ENCODE measurements around the gene PITHD1. TPM values are rescaled to one million over a fixed set of nuclear protein-coding genes. Genes with fewer than 3 reads are reported as not detected.

PITHD1 gene
- total and polyA plus RNA-seq, 2 of the 8 experiments (the other 6 are each of a cell fraction or from before 2014, with no cell fraction given) = 67.4 to 68.8 TPM

DNA sequence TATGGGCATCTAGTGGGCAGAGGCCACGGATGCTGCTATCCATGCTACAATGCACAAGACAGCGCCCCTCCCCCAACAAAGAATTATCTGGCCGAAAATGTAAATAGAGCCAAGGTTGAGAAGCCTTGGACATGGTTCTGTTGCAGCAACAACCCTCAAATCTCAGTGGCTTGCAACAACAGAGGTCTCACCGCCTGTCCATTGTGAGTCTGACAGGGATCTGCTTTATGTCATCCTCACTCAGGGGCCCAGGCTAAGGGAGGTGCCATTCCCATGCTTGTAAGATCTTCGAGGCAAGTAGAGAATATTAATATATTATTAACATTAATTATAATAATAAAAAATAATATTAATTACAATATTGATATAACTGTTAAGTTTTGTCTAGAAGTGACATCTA is 9.5 kb upstream of the PITHD1 start:
- CTCF ChIA-PET (ENCODE audit: partially characterized antibody) = interaction anchor here (0.9 to 1.6 kb wide), 3 partner anchors 11 to 30 kb away, joined by 3 to 4 read pairs (median 3); no protein-coding TSS in a partner anchor

More for the DNA sequence above, 9.5 kb upstream of the PITHD1 start:
- FAIRE-seq (no peak), DNase-seq (ENCODE audit: low read depth in 1 of 2, low spot score in 2 of 2) (no peak)
- Histone ChIP-seq H3K36me3 (ENCODE audit: control insufficient read depth in 2 of 4, insufficient read depth in 4 of 4, low read length in 3 of 4) (peaks cover 2 to 6% (median 4%) of the 10 kb centered on the region in 4 experiments; a peak in 4 of 8 replicates), H3K9ac (replicated peaks in 1 of 4; ENCODE audit: extremely low read depth in 1 of 4, low read depth in 3 of 4, low read length in 3 of 4) (no peak overlapping the region), H2BK120ac (replicated peaks; ENCODE audit: low read depth, low read length) (no peak overlapping the region), H3K18ac (ENCODE audit: extremely low read depth, low read length) (no peak overlapping the region), H2BK5ac (ENCODE audit: low read depth, low read length) (no peak overlapping the region), H2AFZ (ENCODE audit: low read length) (no peak overlapping the region), H2BK15ac (ENCODE audit: low read length) (no peak overlapping the region), H3K4me2 (ENCODE audit: insufficient read depth in 1 of 2, low read depth in 2 of 2, low read length in 2 of 2) (no peak overlapping the region), H3K9me3 (ENCODE audit: insufficient read depth in 2 of 2, low read depth in 1 of 2, low read length in 1 of 2) (no peaks in the 10 kb centered on the region), H3K23me2 (ENCODE audit: low read depth, low read length) (no peaks in the 10 kb centered on the region), H2BK12ac (ENCODE audit: low read depth, low read length) (no peak overlapping the region), H3K23ac (ENCODE audit: insufficient read length) (no peak overlapping the region), H3K4me1 (replicated peaks in 1 of 4; ENCODE audit: control insufficient read depth in 3 of 4, insufficient read depth in 4 of 4, low read length in 3 of 4) (no peaks in the 10 kb centered on the region), H4K20me1 (replicated peaks in 1 of 2; ENCODE audit: control insufficient read depth in 1 of 2, insufficient read depth in 2 of 2, low read length in 2 of 2) (peaks cover 0 to 1% of the 10 kb centered on the region in 2 experiments), H4K91ac (replicated peaks; ENCODE audit: insufficient read length, low read length) (no peak overlapping the region), H3K4me3 (ENCODE audit: extremely low read depth in 1 of 4, insufficient read depth in 2 of 4, low read depth in 3 of 4, low read length in 4 of 4) (no peak overlapping the region), H2AK5ac (ENCODE audit: low read depth, low read length) (no peak overlapping the region), H3K14ac (ENCODE audit: insufficient read length) (no peak overlapping the region), H2BK20ac (ENCODE audit: low read length) (no peak overlapping the region), H3K56ac (replicated peaks; ENCODE audit: insufficient read length, low read depth, low read length) (no peak overlapping the region), H3K79me1 (ENCODE audit: low read depth, low read length) (no peaks in the 10 kb centered on the region), H3K27me3 (replicated peaks in 1 of 4; ENCODE audit: control insufficient read depth in 3 of 4, extremely low read depth in 1 of 4, insufficient read depth in 3 of 4, low read length in 3 of 4) (no peaks in the 10 kb centered on the region), H3K4ac (replicated peaks; ENCODE audit: insufficient read length, low read depth, low read length) (no peak overlapping the region), H4K8ac (ENCODE audit: extremely low read depth, insufficient read depth, low read length) (no peak overlapping the region), H4K5ac (ENCODE audit: insufficient read length, low read depth, low read length) (no peak overlapping the region), H3K79me2 (ENCODE audit: control insufficient read depth in 1 of 2, insufficient read depth in 2 of 2, low read length in 2 of 2) (no peaks in the 10 kb centered on the region), H3K27ac (ENCODE audit: low read depth, low read length) (no peak overlapping the region)
- POLR2A ChIA-PET (ENCODE audit: partially characterized antibody) = interaction anchor here (0.8 to 1.0 kb wide), 2 partner anchors 25 to 44 kb away, joined by 3 read pairs; partner anchors contain the start of gene ELOA
- 88% methylated on average over 5 of the region's 5 CpGs; no CpG with 5 or more reads in 1 of the 2 experiments for WGBS, 2 experiments (ENCODE audit: extremely low coverage in 1 of 2, insufficient coverage in 1 of 2, insufficient read length in 1 of 2, insufficient replicate concordance in 2 of 2, low coverage in 1 of 2, low lambda C conversion rate in 2 of 2, missing lambda C conversion rate in 1 of 2)
- TF ChIP-seq CBX8 (IDR thresholded peaks at IDR 0.05; ENCODE audit: borderline replicate concordance, low read depth, low read length) (no peak), HDAC2 (IDR thresholded peaks at IDR 0.05; ENCODE audit: borderline replicate concordance in 1 of 2, low read depth in 2 of 2, low read length in 2 of 2) (no peak), GABPA (IDR thresholded peaks at IDR 0.05; ENCODE audit: borderline replicate concordance, insufficient read depth, low read length) (no peak), CEBPB (IDR thresholded peaks at IDR 0.05; ENCODE audit: low read depth, low read length) (no peak)
- TF ChIP-seq, protein P1, sequence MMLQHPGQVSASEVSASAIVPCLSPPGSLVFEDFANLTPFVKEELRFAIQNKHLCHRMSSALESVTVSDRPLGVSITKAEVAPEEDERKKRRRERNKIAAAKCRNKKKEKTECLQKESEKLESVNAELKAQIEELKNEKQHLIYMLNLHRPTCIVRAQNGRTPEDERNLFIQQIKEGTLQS (IDR thresholded peaks at IDR 0.05; ENCODE audit: insufficient read depth, low read depth, low read length) = no peak
